GM19455 (cell line): ENCODE results near the gene MRAP.

Source experiments
- ATAC-seq: cut with Tn5 transposase; IDR thresholded peaks from one replicate; pipeline ENCODE4 v1.9.1; 2021; ENCODE audit not compliant: unreplicated experiment

The MRAP gene

GRCh38 chr21:32347977-32348376 lies 49.3 kb downstream of the MRAP start:
- no peak for ATAC-seq

GRCh38 chr21:32348604-32349332 lies 50.1 kb downstream of the MRAP start:
- ATAC-seq: no peak

DNA sequence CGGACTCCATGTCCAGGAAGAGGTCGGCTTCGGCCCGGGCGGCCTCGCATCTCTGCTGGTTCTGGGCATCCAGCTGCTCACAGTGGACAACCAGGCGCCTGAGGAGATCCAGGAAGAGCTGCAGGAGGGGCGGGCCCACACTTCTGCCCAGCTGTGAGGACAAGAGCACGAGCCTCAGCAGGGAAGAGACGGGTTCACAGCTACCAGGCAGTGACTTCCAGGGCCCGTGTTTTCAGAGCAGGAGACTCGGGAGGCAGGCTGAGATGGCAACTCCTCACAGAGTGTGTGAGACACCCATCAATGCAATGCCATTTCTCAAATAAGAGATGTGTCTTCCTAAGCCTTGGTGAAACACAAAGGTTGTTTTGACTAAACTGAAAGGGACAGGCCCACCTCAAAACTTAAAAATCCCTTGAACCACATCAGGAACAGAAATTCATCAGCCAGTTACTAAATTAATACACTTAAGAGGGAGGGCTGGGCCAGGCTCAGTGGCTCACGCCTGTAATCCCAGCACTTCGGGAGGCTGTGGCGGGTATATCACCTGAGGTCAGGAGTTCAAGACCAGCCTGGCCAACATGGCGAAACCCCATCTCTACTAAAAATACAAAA lies 50.8 kb downstream of the MRAP start:
- ATAC-seq: no peak

DNA sequence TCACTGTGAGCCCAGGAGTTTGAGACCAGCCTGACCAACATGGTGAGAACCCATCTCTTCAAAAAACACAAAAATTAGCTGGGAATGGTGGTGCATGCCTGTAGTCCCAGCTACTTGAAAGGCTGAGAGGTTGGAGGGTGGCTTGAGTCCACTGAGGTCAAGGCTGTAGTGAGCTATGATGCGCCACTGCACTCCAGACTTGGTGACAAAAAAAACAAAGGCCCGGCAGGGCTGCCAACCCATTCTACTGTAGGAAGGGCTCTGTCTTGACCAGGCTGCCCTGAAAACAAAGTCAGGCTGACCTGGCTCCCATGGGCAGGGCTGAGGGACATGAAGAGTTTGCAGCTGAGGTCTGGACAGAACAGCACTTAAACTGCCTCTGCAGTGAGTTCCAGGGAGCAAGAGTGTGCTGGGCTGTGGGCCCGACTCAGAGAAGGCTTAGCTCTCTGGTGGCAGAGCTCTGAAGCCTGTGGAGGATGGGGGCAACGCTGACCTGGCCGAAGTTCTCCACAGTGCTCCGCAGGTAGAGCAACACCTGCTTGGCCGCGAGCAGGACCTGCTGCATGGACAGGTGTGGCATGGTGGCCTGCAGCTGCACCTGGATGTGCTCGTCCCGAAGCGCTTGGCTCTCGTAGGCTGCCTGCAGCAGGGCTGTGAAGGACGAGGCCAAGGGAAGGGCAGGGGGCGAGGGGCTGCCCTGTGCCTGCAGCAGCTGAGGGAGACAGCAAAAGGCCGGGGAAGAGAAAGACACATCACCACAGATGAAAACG lies 51.7 kb downstream of the MRAP start:
- no peak for ATAC-seq

- no peak for ATAC-seq
Observed at GRCh38 chr21:32350981-32351380, 52.3 kb downstream of the MRAP start.

GRCh38 chr21:32351428-32351827 lies 52.8 kb downstream of the MRAP start:
- no peak for ATAC-seq

- no peak for ATAC-seq
Observed at GRCh38 chr21:32352526-32352925, 53.9 kb downstream of the MRAP start.

- ATAC-seq: no peak
Observed at GRCh38 chr21:32353002-32353711, 54.5 kb downstream of the MRAP start.

GRCh38 chr21:32356874-32357395 lies 58.3 kb downstream of the MRAP start:
- no peak for ATAC-seq

GRCh38 chr21:32359719-32360260 lies 61.1 kb downstream of the MRAP start:
- ATAC-seq: no peak

DNA sequence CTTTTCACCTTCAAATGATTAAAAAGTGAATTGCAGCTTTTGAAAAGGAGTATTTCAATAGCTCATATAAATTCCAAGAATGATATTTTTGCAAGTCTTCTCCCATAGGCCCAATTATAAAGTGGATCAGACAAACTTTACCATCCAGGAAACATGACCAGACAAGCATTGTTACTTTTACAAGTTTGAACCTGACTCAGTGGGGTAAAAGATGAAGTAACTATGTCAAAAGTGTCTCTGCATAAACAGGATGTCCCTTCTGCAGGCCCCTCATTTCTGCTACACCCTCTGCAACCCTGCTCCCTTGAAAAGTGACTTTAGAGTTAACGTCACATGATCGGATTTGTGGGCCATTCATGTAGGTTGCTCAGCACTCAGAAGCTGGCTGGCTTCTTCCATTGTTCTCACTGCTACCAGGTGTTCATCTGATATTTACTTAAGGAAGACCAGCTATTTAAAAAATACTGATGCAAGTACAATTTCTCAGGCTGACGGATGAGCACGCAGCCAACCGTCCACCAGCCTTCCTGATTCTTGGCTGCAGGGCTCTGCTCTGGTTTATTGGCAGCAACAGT lies 61.8 kb downstream of the MRAP start:
- no peak for ATAC-seq
